ENCODE data around the gene LMBRD1.

DNA sequence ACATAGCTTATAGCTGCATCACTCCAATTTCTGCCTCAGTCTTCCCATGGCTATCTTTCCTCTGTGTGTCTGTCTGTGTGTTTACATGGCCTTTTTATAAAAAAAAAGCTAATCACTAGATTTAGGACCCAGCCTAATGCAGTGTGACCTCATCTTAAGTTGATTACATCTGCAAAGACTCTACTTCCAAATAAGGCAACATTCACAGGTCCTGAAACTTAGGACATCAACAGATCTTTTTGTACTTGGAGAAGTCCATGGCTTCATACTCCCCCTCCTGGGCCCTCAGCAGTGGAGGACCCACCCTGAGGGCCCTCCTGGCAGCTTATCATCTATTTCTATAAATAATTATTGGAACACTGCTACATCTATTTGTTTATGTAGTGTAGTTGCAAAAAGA lies 146.1 kb downstream of the LMBRD1 start:
- TF ChIP-seq ZFP30 (CRISPR knock-in tag; IDR thresholded peaks at IDR 0.05) (no peak), TOX (CRISPR knock-in tag; IDR thresholded peaks at IDR 0.05; ENCODE audit: borderline replicate concordance) (no peak), SNAI2 (CRISPR knock-in tag; IDR thresholded peaks at IDR 0.05) (no peak), ZFP3 (CRISPR knock-in tag; IDR thresholded peaks at IDR 0.05) (no peak)
- TF ChIP-seq, protein P1, sequence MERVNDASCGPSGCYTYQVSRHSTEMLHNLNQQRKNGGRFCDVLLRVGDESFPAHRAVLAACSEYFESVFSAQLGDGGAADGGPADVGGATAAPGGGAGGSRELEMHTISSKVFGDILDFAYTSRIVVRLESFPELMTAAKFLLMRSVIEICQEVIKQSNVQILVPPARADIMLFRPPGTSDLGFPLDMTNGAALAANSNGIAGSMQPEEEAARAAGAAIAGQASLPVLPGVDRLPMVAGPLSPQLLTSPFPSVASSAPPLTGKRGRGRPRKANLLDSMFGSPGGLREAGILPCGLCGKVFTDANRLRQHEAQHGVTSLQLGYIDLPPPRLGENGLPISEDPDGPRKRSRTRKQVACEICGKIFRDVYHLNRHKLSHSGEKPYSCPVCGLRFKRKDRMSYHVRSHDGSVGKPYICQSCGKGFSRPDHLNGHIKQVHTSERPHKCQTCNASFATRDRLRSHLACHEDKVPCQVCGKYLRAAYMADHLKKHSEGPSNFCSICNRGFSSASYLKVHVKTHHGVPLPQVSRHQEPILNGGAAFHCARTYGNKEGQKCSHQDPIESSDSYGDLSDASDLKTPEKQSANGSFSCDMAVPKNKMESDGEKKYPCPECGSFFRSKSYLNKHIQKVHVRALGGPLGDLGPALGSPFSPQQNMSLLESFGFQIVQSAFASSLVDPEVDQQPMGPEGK (CRISPR knock-in tag; IDR thresholded peaks at IDR 0.05; ENCODE audit: borderline replicate concordance) = no peak

Data from SK-N-SH treated with all-trans-retinoic acid at 6 μM for 48 hours (cell line).